GM23248 (cell line): ENCODE measurements around the gene CNGA4.

Experiments
- EZH2 ChIP-seq: fragments of 200-600 bp; sonication (generic); IDR thresholded peaks from 2 replicates; pipeline ENCODE4 v1.6.1; 2018; ENCODE audit warnings: antibody characterized with exemption, mild to moderate bottlenecking; ENCODE audit not compliant: insufficient read depth, poor library complexity, severe bottlenecking
- EZH2phosphoT487 ChIP-seq: fragments of 200-600 bp; sonication (generic); IDR thresholded peaks from 2 replicates; pipeline ENCODE4 v1.6.1; 2018; ENCODE audit warnings: antibody characterized with exemption, moderate library complexity, mild to moderate bottlenecking, low read depth; ENCODE audit not compliant: insufficient read depth

GRCh38 chr11:6240781-6241180 is 1.9 kb downstream of the CNGA4 start:
- TF ChIP-seq EZH2 (no peak), EZH2phosphoT487 (no peak)
